Brain microvascular endothelial cell (primary cell): Measurements from ENCODE around the gene PLEKHA6.

Source experiments
- DNase-seq: peaks from one replicate; pipeline ENCODE4 v3.0.0-alpha.2; 2020
- H3K27ac ChIP-seq: fragments of 250-450 bp; sonication (Bioruptor Pico); 2 replicates; pipeline ENCODE4 v1.5.1; 2020; ENCODE audit warnings: mild to moderate bottlenecking, moderate library complexity
- H3K27me3 ChIP-seq: fragments of 250-450 bp; sonication (Bioruptor Pico); replicated peaks from 2 replicates; pipeline ENCODE4 v1.5.1; 2020; ENCODE audit warnings: mild to moderate bottlenecking
- H3K36me3 ChIP-seq: fragments of 250-450 bp; sonication (Bioruptor Pico); replicated peaks from 2 replicates; pipeline ENCODE4 v1.5.1; 2020; ENCODE audit warnings: mild to moderate bottlenecking
- H3K4me3 ChIP-seq: 2 replicates; pipeline ENCODE4 v1.5.1; 2011; ENCODE audit warnings: low read depth, mild to moderate bottlenecking, control low read depth, low read length, moderate library complexity
- CTCF ChIP-seq: IDR thresholded peaks from 2 replicates; pipeline ENCODE4 v1.5.1; 2011; ENCODE audit warnings: low read depth, mild to moderate bottlenecking, moderate library complexity, low read length, control low read depth, inconsistent platforms; ENCODE audit errors: missing control alignments
- in situ Hi-C: cut with HindIII; loops from 2 replicates; pipeline ENCODE4 v1.10.0; 2017; ENCODE audit warnings: low sequenced_read_pairs, low pct_ligation_motif_present

Gene PLEKHA6

GRCh38 chr1:204304067-204304466 is 55.7 kb downstream of the PLEKHA6 start:
- TF ChIP-seq CTCF = no peak
- H3K27ac ChIP-seq = no peak overlapping the region
- H3K4me3 ChIP-seq = no peak overlapping the region
- peaks cover 27% of the 10 kb centered on the region for H3K27me3 ChIP-seq
- H3K36me3 ChIP-seq = no peaks in the 10 kb centered on the region
- in situ Hi-C loops = no loop called here
- DNase-seq = no peak

GRCh38 chr1:204302769-204303168 is 57.0 kb downstream of the PLEKHA6 start:
- no peak for DNase-seq
- TF ChIP-seq CTCF = no peak
- in situ Hi-C loops = no loop called here
- no peaks in the 10 kb centered on the region for H3K36me3 ChIP-seq
- H3K27me3 ChIP-seq = peaks cover 19% of the 10 kb centered on the region
- H3K27ac ChIP-seq = no peak overlapping the region
- H3K4me3 ChIP-seq = no peak overlapping the region

DNA sequence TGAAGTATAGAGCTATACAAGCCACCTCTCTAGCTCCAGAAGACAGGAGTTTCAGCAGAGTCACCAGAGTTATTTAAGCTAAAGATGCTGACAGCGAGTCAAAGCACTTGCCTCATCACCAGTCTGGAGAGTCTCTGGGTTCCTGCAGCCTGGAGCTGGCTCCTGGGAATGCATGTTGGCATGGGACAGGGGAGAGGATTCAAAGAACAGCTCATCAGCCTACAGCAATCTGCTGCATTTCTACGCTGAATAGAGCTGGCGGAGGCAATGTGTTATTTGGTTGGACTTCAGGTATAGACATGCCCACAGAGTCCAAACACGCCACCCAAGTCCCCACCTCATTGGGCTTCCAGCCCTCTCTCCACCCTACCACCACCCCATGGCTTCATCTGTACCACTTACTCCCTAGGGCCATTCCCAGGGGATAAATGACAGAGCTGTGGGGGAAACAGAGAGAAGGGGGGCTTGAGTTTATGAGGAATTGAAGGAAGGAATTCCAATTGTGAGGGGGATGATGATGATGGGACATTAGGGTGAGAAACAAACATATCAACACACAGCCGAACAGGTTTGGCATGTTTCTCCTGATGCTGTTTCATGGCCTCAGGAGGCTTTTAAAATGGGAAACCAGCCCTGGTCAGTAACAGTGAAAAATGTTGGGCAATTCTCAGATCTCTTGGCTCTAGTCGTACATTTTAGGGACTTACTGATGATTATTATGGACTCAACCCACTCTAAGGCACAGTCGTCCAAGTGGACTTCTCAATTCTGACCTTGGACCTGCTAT is 58.4 kb downstream of the PLEKHA6 start:
- in situ Hi-C loops = no loop called here
- H3K36me3 ChIP-seq = no peaks in the 10 kb centered on the region
- no peak overlapping the region for H3K27ac ChIP-seq
- no peak for TF ChIP-seq CTCF
- no peak for DNase-seq
- H3K27me3 ChIP-seq = peaks cover 13% of the 10 kb centered on the region
- no peak overlapping the region for H3K4me3 ChIP-seq

DNA sequence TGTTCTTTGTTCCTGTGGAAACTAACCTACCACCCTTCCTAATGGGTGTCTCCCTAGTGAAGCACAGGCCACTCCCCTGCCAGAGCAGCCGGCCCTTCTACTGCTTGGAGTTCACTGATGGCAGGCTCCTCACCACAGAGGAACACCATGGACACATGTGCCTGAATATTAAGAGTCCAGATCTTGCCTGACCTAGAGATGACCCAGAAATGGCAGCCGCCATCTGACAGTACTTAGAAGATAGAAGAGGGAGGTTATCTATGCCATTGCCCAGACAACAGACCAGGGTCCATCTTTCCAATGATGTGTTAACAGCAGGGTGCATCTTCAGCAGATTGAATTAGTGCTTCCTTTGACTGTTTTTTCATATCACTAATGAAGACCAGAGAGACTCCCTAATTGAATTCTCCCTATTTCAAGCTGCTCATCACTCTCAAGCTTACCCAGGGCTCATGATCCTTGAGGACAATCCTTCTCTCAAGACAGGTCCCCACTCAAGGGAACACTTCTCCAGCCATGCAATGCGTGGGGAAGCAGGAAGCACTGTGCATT is 59.8 kb downstream of the PLEKHA6 start:
- no peak for DNase-seq
- H3K27ac ChIP-seq = no peak overlapping the region
- in situ Hi-C loops = no loop called here
- H3K36me3 ChIP-seq = no peaks in the 10 kb centered on the region
- no peak for TF ChIP-seq CTCF
- peaks cover 3% of the 10 kb centered on the region for H3K27me3 ChIP-seq
- no peak overlapping the region for H3K4me3 ChIP-seq

DNA sequence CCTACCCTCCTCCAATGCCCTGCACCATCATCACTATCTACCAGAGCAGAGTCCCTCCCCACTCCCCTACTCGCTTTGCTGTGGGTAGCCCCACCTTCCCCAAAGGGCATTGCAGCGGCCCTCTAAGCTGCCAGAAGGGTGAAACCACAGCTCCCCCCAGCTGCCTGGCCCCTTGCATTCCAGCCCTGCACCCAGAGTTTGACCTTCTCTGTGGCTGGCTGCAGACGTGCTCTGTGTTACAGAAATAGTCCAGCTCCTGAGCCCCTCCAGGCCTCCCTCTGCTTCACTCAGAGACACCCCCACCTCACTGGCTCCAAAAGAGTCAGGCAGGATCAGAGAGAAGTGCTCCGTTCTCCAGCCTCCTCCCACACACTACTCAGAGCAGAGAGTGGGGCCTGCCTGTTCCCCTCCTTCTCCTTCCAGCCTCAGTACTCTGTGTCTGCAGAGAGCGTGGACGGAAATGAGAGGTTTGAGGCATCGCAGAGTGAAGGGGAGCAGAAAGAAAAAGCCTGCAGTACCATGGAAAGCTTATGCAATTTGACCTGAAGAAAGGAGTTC is 63.2 kb downstream of the PLEKHA6 start:
- Histone ChIP-seq H3K27me3 (peaks cover 5% of the 10 kb centered on the region), H3K4me3 (no peak overlapping the region), H3K36me3 (no peaks in the 10 kb centered on the region), H3K27ac (no peak overlapping the region)
- no peak for DNase-seq
- TF ChIP-seq CTCF = no peak
- in situ Hi-C loops = no loop called here
